CD14-positive monocyte (primary cell): ENCODE data around the gene ORC1. TPM values are rescaled to one million over a fixed set of nuclear protein-coding genes. Genes with fewer than 3 reads are reported as not detected.

Experiments used
- DNase-seq, 3 donors: peaks; one replicate each; pipeline ENCODE4 v3.0.0-alpha.2; 2011 to 2022
- H2AFZ ChIP-seq: 2 replicates; pipeline ENCODE4 v1.6.0; 2012; ENCODE audit warnings: mild to moderate bottlenecking, low read depth, low read length, inconsistent platforms; ENCODE audit not compliant: insufficient read depth, poor library complexity, severe bottlenecking
- H3K27ac ChIP-seq, 2 donors: 1 replicate in 1 of 2; 2 replicates in 1 of 2; pipeline ENCODE4 v1.5.1; 2012 to 2013; ENCODE audit warnings: low read length in 2 of 2, control low read depth in 1 of 2, inconsistent platforms in 1 of 2, low read depth in 1 of 2, mild to moderate bottlenecking in 1 of 2
- H3K27me3 ChIP-seq, 2 donors: one replicate each; pipeline versions ENCODE4 v1.6.0 to v1.6.1; 2011 to 2013; ENCODE audit warnings: low read length in 2 of 2; ENCODE audit not compliant: control insufficient read depth in 2 of 2, insufficient read depth in 2 of 2
- H3K36me3 ChIP-seq, 2 donors: replicated peaks in 1 of 2; 1 replicate in 1 of 2; 2 replicates in 1 of 2; pipeline versions ENCODE4 v1.5.1 to v1.6.1; 2012 to 2013; ENCODE audit warnings: low read length in 2 of 2, control low read depth in 1 of 2, inconsistent platforms in 1 of 2, mild to moderate bottlenecking in 1 of 2; ENCODE audit not compliant: insufficient read depth in 2 of 2, control insufficient read depth in 1 of 2
- H3K4me1 ChIP-seq, 2 donors: 1 replicate in 1 of 2; 2 replicates in 1 of 2; pipeline versions ENCODE4 v1.5.1 to v1.6.1; 2012 to 2013; ENCODE audit warnings: low read length in 2 of 2, control low read depth in 1 of 2, inconsistent platforms in 1 of 2, mild to moderate bottlenecking in 1 of 2, moderate library complexity in 1 of 2; ENCODE audit not compliant: insufficient read depth in 2 of 2, control insufficient read depth in 1 of 2
- H3K4me2 ChIP-seq: replicated peaks from 2 replicates; pipeline ENCODE3; 2012; ENCODE audit warnings: low read length, moderate library complexity, mild to moderate bottlenecking; ENCODE audit not compliant: poor library complexity, severe bottlenecking; ENCODE audit errors: extremely low read depth
- H3K4me3 ChIP-seq, 3 experiments: fragments of 200-600 bp in 1 of 3; sonication (generic) in 1 of 3; replicated peaks in 1 of 3; 1 replicate in 2 of 3; 2 replicates in 1 of 3; pipeline ENCODE4 v1.5.1; 2011 to 2013; ENCODE audit warnings: low read length in 3 of 3, mild to moderate bottlenecking in 3 of 3, control low read depth in 2 of 3, low read depth in 2 of 3, inconsistent platforms in 1 of 3, moderate library complexity in 1 of 3
- H3K79me2 ChIP-seq: 2 replicates; pipeline ENCODE4 v1.6.0; 2012; ENCODE audit warnings: mild to moderate bottlenecking, control low read depth, inconsistent platforms, low read length, moderate library complexity; ENCODE audit not compliant: insufficient read depth
- H3K9ac ChIP-seq: 2 replicates; pipeline ENCODE4 v1.6.0; 2017; ENCODE audit warnings: low read length, mild to moderate bottlenecking; ENCODE audit not compliant: insufficient read depth, poor library complexity, severe bottlenecking
- H3K9me3 ChIP-seq, 2 donors: replicated peaks in 1 of 2; 1 replicate in 1 of 2; 2 replicates in 1 of 2; pipeline versions ENCODE4 v1.5.1 to v1.6.1; 2012 to 2013; ENCODE audit warnings: low read length in 2 of 2, control low read depth in 1 of 2; ENCODE audit not compliant: control insufficient read depth in 1 of 2, insufficient read depth in 1 of 2
- H4K20me1 ChIP-seq: 2 replicates; pipeline ENCODE4 v1.6.0; 2012; ENCODE audit warnings: mild to moderate bottlenecking, low read length, control low read depth, moderate library complexity; ENCODE audit not compliant: insufficient read depth
- H3K27ac Mint-ChIP-seq, 7 donors: one replicate each; pipeline ENCODE4 v1.8.0; 2020; ENCODE audit warnings: mild to moderate bottlenecking in 7 of 7, mixed read lengths in 7 of 7, moderate library complexity in 6 of 7, inconsistent platforms in 2 of 7
- H3K27me3 Mint-ChIP-seq, 3 donors: one replicate each; pipeline ENCODE4 v1.8.0; 2021 to 2022; ENCODE audit warnings: low read depth in 3 of 3, mild to moderate bottlenecking in 3 of 3, mixed read lengths in 3 of 3, moderate library complexity in 3 of 3, inconsistent platforms in 1 of 3
- H3K36me3 Mint-ChIP-seq, 2 donors: one replicate each; pipeline ENCODE4 v1.8.0; 2020; ENCODE audit warnings: mixed read lengths in 2 of 2, inconsistent platforms in 1 of 2, mild to moderate bottlenecking in 1 of 2
- H3K4me1 Mint-ChIP-seq: one replicate; pipeline ENCODE4 v1.8.0; 2020; ENCODE audit warnings: mild to moderate bottlenecking, mixed read lengths
- H3K4me3 Mint-ChIP-seq, 2 donors: one replicate each; pipeline ENCODE4 v1.8.0; 2020; ENCODE audit warnings: mild to moderate bottlenecking in 2 of 2, mixed read lengths in 2 of 2, moderate library complexity in 1 of 2
- H3K9me3 Mint-ChIP-seq, 7 donors: one replicate each; pipeline ENCODE4 v1.8.0; 2020 to 2022; ENCODE audit warnings: mixed read lengths in 7 of 7, mild to moderate bottlenecking in 6 of 7, moderate library complexity in 6 of 7, inconsistent platforms in 2 of 7
- CTCF ChIP-seq: fragments of 200-600 bp; IDR thresholded peaks from one replicate; pipeline ENCODE4 v1.8.0; 2022; ENCODE audit warnings: antibody characterized with exemption, mild to moderate bottlenecking
- WGBS: methylation state at CpG from one replicate; pipeline ENCODE4 v1.1.5; 2013; ENCODE audit warnings: missing lambda C conversion rate; ENCODE audit not compliant: insufficient coverage; 5-methylcytosine and 5-hydroxymethylcytosine counted together
- intact Hi-C, 2 donors: fragments of 100-400 bp; cut with micrococcal nuclease; formaldehyde crosslinking; loops; one replicate each; pipeline versions ENCODE4 v1.15.0 to v1.15.1; 2023
- polyA plus RNA-seq, 3 donors: library from polyadenylated mRNA; depleted of rRNA in 1 of 3; unstranded in 2 of 3; stranded (reverse) in 1 of 3; fragments of 300-500 nt in 2 of 3; fragments of >200 nt in 1 of 3; fragmentation: Illumina TruSeq in 2 of 3; gene quantifications; 1 replicate in 2 of 3; 2 replicates in 1 of 3; pipeline ENCODE4 v1.2.3, GENCODE V29; 2012 to 2021

The ORC1 gene
- polyA plus RNA-seq, 3 donors, result 0.12 to 0.27 TPM; not detected in 1

- no peak overlapping the region for H3K4me3 ChIP-seq
- no peaks in the 10 kb centered on the region for H3K9me3 ChIP-seq
- WGBS, result no CpG with 5 or more reads among the region's 2 CpGs
- H2AFZ ChIP-seq, result no peak overlapping the region
- H3K9ac ChIP-seq, result no peak overlapping the region
- no peak overlapping the region for H3K27ac ChIP-seq
- no peaks in the 10 kb centered on the region for H3K27me3 Mint-ChIP-seq
- no peak for TF ChIP-seq CTCF
- H4K20me1 ChIP-seq, result peaks cover 7% of the 10 kb centered on the region
- H3K4me3 Mint-ChIP-seq, result no peak overlapping the region
- peaks cover 49 to 62% of the 10 kb centered on the region in 2 donors for H3K36me3 Mint-ChIP-seq
- intact Hi-C loops, result no loop called here
- H3K4me2 ChIP-seq, result no peak overlapping the region
- H3K27me3 ChIP-seq, result no peaks in the 10 kb centered on the region
- no peak for DNase-seq
- peaks cover 0 to 11% of the 10 kb centered on the region in 2 donors for H3K4me1 ChIP-seq
- no peak overlapping the region for H3K27ac Mint-ChIP-seq
- peaks cover 14% of the 10 kb centered on the region for H3K4me1 Mint-ChIP-seq
- H3K9me3 Mint-ChIP-seq, result no peaks in the 10 kb centered on the region
- peaks cover 30 to 80% of the 10 kb centered on the region in 2 donors for H3K36me3 ChIP-seq
- H3K79me2 ChIP-seq, result peaks cover 4% of the 10 kb centered on the region
These were observed 18.8 kb upstream of the ORC1 start for GRCh38 chr1:52423055-52423454.

GRCh38 chr1:52420713-52421112 is 16.5 kb upstream of the ORC1 start:
- Mint-ChIP-seq H3K27ac (no peak overlapping the region), H3K4me1 (peaks cover 12% of the 10 kb centered on the region), H3K9me3 (no peaks in the 10 kb centered on the region), H3K36me3 (peaks cover 60 to 75% of the 10 kb centered on the region in 2 donors), H3K27me3 (no peaks in the 10 kb centered on the region), H3K4me3 (no peak overlapping the region)
- Histone ChIP-seq H3K27ac (no peak overlapping the region), H4K20me1 (peaks cover 7% of the 10 kb centered on the region), H3K4me3 (no peak overlapping the region), H3K4me2 (no peak overlapping the region), H3K79me2 (peaks cover 4% of the 10 kb centered on the region), H3K9me3 (no peaks in the 10 kb centered on the region), H3K27me3 (no peaks in the 10 kb centered on the region), H2AFZ (no peak overlapping the region), H3K36me3 (peaks cover 51 to 94% of the 10 kb centered on the region in 2 donors), H3K9ac (no peak overlapping the region), H3K4me1 (peaks cover 0 to 11% of the 10 kb centered on the region in 2 donors)
- intact Hi-C loops, result no loop called here
- TF ChIP-seq CTCF, result no peak
- no peak for DNase-seq
- no CpG with 5 or more reads among the region's 1 CpG for WGBS
